HFF-Myc (cell line): Measurements from ENCODE around the gene ARHGEF19.

ENCODE experiments used
- DNase-seq: peaks from one replicate; pipeline ENCODE4 v3.0.0-alpha.2; 2011; ENCODE audit warnings: low read depth; ENCODE audit errors: extremely low read depth
- H3K4me3 ChIP-seq: replicated peaks from 2 replicates; pipeline ENCODE4 v1.5.1; 2011; ENCODE audit warnings: low read depth, mild to moderate bottlenecking, control low read depth, low read length
- CTCF ChIP-seq: IDR thresholded peaks from 2 replicates; pipeline ENCODE4 v1.5.1; 2012; ENCODE audit warnings: mild to moderate bottlenecking, low read depth, low read length, control low read depth; ENCODE audit errors: missing control alignments

The ARHGEF19 gene

GRCh38 chr1:16153096-16153998, 59.1 kb downstream of the ARHGEF19 start:
- no peak for DNase-seq
- no peak for TF ChIP-seq CTCF
- H3K4me3 ChIP-seq: peak overlapping the region; percentile 74

- peak overlapping the region; percentile 74 for H3K4me3 ChIP-seq
- no peak for DNase-seq
- TF ChIP-seq CTCF: no peak
These were observed 59.9 kb downstream of the ARHGEF19 start for GRCh38 chr1:16152481-16153087.

- H3K4me3 ChIP-seq: peak overlapping the region; percentile 19
These were observed 60.5 kb downstream of the ARHGEF19 start for GRCh38 chr1:16151995-16152384.

GRCh38 chr1:16151196-16151994, 61.1 kb downstream of the ARHGEF19 start:
- no peak for DNase-seq
- H3K4me3 ChIP-seq: peak overlapping the region; percentile 19
- no peak for TF ChIP-seq CTCF

More at GRCh38 chr1:16151995-16152384, 60.5 kb downstream of the ARHGEF19 start:
- DNase-seq: no peak
- TF ChIP-seq CTCF: no peak

- no peak for TF ChIP-seq CTCF
- DNase-seq: no peak
- no peak overlapping the region for H3K4me3 ChIP-seq
These were observed 61.9 kb downstream of the ARHGEF19 start for GRCh38 chr1:16150508-16150907.

- H3K4me3 ChIP-seq: no peak overlapping the region
- DNase-seq: no peak
- no peak for TF ChIP-seq CTCF
These were observed 62.6 kb downstream of the ARHGEF19 start for GRCh38 chr1:16149702-16150488.
